Kidney (tissue), 14 donors: Measurements from ENCODE around the gene TSEN34. TPM values are rescaled to one million over a fixed set of nuclear protein-coding genes. Genes with fewer than 3 reads are reported as not detected.

ENCODE experiments used
- DNase-seq, 5 donors: peaks; one replicate each; pipeline ENCODE4 v3.0.0-alpha.2; 2013 to 2020
- FAIRE-seq: peaks from 2 replicates; lab custom pipeline; 2012; peaks lifted over from hg19 to GRCh38; lab: Jason Lieb, UNC
- H3K27ac ChIP-seq, 2 donors: one replicate each; pipeline ENCODE4 v1.7.0; 2013; ENCODE audit warnings: low read depth in 2 of 2, low read length in 2 of 2, inconsistent platforms in 1 of 2
- H3K27me3 ChIP-seq: one replicate; pipeline ENCODE4 v1.7.1; 2013; ENCODE audit warnings: low read length, inconsistent platforms; ENCODE audit not compliant: control insufficient read depth, insufficient read depth
- H3K36me3 ChIP-seq, 3 donors: one replicate each; pipeline versions ENCODE4 v1.7.0 to v1.7.1; 2013; ENCODE audit warnings: low read length in 3 of 3, control low read depth in 1 of 3, inconsistent platforms in 1 of 3; ENCODE audit not compliant: insufficient read depth in 3 of 3, control insufficient read depth in 2 of 3
- H3K4me1 ChIP-seq, 3 donors: one replicate each; pipeline versions ENCODE4 v1.7.0 to v1.7.1; 2013; ENCODE audit warnings: low read length in 3 of 3, inconsistent platforms in 1 of 3, low read depth in 1 of 3; ENCODE audit not compliant: control insufficient read depth in 2 of 3, insufficient read depth in 2 of 3
- H3K4me3 ChIP-seq, 3 donors: one replicate each; pipeline versions ENCODE4 v1.7.0 to v1.8.1; 2013; ENCODE audit warnings: low read length in 3 of 3, control low read depth in 1 of 3, inconsistent platforms in 1 of 3
- H3K9ac ChIP-seq, 3 donors: one replicate each; pipeline versions ENCODE4 v1.7.0 to v1.7.1; 2013; ENCODE audit warnings: low read length in 3 of 3, control low read depth in 1 of 3, inconsistent platforms in 1 of 3
- H3K9me3 ChIP-seq, 3 donors: one replicate each; pipeline versions ENCODE4 v1.7.0 to v1.7.1; 2013; ENCODE audit warnings: low read length in 3 of 3, control low read depth in 1 of 3, inconsistent platforms in 1 of 3; ENCODE audit not compliant: control insufficient read depth in 2 of 3, insufficient read depth in 1 of 3
- CTCF ChIP-seq: IDR thresholded peaks from 3 replicates; pipeline ENCODE4 v1.5.1; 2012; ENCODE audit warnings: mild to moderate bottlenecking, moderate library complexity, borderline replicate concordance; ENCODE audit not compliant: insufficient read depth; ENCODE audit errors: extremely low read depth
- intact Hi-C: fragments of 100-400 bp; cut with DNase I; formaldehyde crosslinking; loops from one replicate; pipeline ENCODE4 v1.11.1; 2022
- polyA plus RNA-seq: library from polyadenylated mRNA; stranded (reverse); fragments of 350-450 nt; fragmentation: Illumina TruSeq; extraction: RNeasy Lipid Tissue Mini Kit (QIAGEN cat#74804); gene quantifications from one replicate; pipeline ENCODE4 v1.2.3, GENCODE V29; 2014; ENCODE audit warnings: low read depth, low replicate concordance; ENCODE audit not compliant: insufficient read depth
- total RNA-seq: library from RNA; stranded (reverse); fragmentation: NEBNext Ultra II Directional; extraction: Animal tissue kit (Norgen Biotek cat#: 25700); gene quantifications from one replicate; pipeline ENCODE4 v1.2.1, GENCODE V29; 2021
- donor health status: control.
- donor health status: control.
- donor health status: control.
- donor health status: control.
- donor health status: control.
- donor health status: DM: yes; HTN: yes; CAD: no.
- donor health status: Normal renal cell carcinoma (clear cell type).

Gene TSEN34
- total and polyA plus RNA-seq, 2 donors from 2014 or later, result 33.8 to 51.0 TPM

- no peaks in the 10 kb centered on the region for H3K9me3 ChIP-seq
- intact Hi-C loops, result no loop called here
- H3K27me3 ChIP-seq, result no peaks in the 10 kb centered on the region
- peak overlapping the region; percentile 73 to 97 (median 96) for H3K4me3 ChIP-seq
- peaks cover 4 to 27% (median 15%) of the 10 kb centered on the region in 3 donors for H3K36me3 ChIP-seq
- FAIRE-seq, result no peak
- TF ChIP-seq CTCF, result no peak
- H3K27ac ChIP-seq, result peak overlapping the region; percentile 97
- peak overlapping the region; percentile 64 to 88 (median 67) for H3K9ac ChIP-seq
- peaks cover 0 to 25% (median 13%) of the 10 kb centered on the region in 3 donors for H3K4me1 ChIP-seq
- peak in 1 of 5 donors; percentile 13 for DNase-seq
Measured at GRCh38 chr19:54158812-54159351, 32.2 kb upstream of the TSEN34 start.

GRCh38 chr19:54159352-54160181 is 31.5 kb upstream of the TSEN34 start, which contains the start of gene LENG1:
TSS of gene LENG1 (minus strand) at chr19:54159721. CDS start at chr19:54159695, 26 bp downstream.
- peak; percentile 100 for DNase-seq
- intact Hi-C loops, result no loop called here
- Histone ChIP-seq H3K36me3 (peaks cover 3 to 21% (median 10%) of the 10 kb centered on the region in 3 donors), H3K4me3 (peak within 1 kb of the TSS; percentile 79 to 97 (median 96)), H3K9me3 (no peaks in the 10 kb centered on the region), H3K4me1 (peaks cover 0 to 25% (median 13%) of the 10 kb centered on the region in 3 donors), H3K27me3 (no peaks in the 10 kb centered on the region), H3K27ac (peak within 1 kb of the TSS; percentile 97), H3K9ac (peak within 1 kb of the TSS; percentile 67 to 88 (median 85))
- peak; percentile 99 for FAIRE-seq
- peak; percentile 15 for TF ChIP-seq CTCF

GRCh38 chr19:54160182-54160811 is 30.8 kb upstream of the TSEN34 start:
- no peaks in the 10 kb centered on the region for H3K27me3 ChIP-seq
- TF ChIP-seq CTCF, result no peak
- intact Hi-C loops, result no loop called here
- peak overlapping the region; percentile 62 to 79 (median 71) for H3K4me3 ChIP-seq
- no peaks in the 10 kb centered on the region for H3K9me3 ChIP-seq
- peak overlapping the region; percentile 61 to 66 for H3K27ac ChIP-seq
- H3K4me1 ChIP-seq, result peaks cover 0 to 25% (median 13%) of the 10 kb centered on the region in 3 donors
- peak in 3 of 5 donors; percentile 50 to 80 (median 80) for DNase-seq
- peak overlapping the region; percentile 50 to 85 (median 58) for H3K9ac ChIP-seq
- peaks cover 2 to 15% (median 10%) of the 10 kb centered on the region in 3 donors for H3K36me3 ChIP-seq
- FAIRE-seq, result no peak
